Effector CD4-positive, alpha-beta T cell (primary cell): Measurements from ENCODE around the gene DUSP8.
"Not testable (repeated sequence)": the region's sequence is repeated elsewhere in the genome, so short reads cannot be mapped to it uniquely, and the experiment has no call there.

Experiments used
- DNase-seq: peaks from one replicate; pipeline ENCODE4 v3.0.0-alpha.2; 2020

DUSP8 gene

DNA sequence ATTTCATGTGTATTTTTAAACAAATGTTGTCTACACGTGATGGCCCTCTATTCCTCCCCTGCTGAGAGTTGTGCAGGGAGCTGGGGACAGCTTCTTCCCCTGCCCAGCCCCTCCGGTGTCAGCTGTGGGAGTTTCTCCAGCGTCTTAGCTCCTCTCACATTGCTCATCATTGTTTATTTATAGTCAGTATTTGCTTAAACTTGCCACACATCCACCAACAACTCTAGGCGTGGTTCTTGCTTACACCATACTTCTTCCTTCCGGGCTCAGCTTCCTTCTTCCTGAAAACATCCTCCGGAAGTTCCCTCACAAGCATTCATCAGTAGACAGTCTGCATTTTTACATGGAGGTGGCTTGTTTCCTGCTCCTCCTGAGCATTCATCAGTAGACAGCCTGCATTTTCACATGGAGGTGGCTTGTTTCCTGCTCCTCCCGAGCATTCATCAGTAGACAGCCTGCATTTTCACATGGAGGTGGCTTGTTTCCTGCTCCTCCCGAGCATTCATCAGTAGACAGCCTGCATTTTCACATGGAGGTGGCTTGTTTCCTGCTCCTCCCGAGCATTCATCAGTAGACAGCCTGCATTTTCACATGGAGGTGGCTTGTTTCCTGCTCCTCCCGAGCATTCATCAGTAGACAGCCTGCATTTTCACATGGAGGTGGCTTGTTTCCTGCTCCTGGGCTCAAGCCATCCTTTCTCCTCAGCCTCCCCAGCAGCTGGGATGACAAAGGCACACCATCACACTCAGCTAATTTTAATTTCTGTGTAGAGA is 17.3 kb upstream of the DUSP8 start:
- not testable (repeated sequence) for DNase-seq

DNA sequence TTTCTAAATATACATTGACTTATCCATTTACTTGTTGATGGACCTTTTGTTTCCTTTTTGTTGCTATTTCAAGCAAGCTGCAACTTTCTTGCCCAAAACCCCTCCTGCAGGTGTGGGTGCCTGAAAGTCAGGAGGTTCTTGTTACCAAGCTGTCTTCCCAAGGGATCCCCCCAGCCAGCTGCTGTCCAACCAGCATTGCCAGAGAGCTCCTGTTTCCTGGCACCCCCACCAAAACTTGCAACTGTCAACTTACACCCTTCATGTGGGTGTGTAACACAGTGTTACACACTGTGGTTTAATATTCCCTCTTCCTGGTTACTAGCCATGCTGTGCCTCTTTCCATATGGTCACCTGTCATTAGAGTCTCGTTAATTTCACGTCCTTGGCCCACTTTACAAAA is 14.6 kb upstream of the DUSP8 start:
- DNase-seq: no peak

DNA sequence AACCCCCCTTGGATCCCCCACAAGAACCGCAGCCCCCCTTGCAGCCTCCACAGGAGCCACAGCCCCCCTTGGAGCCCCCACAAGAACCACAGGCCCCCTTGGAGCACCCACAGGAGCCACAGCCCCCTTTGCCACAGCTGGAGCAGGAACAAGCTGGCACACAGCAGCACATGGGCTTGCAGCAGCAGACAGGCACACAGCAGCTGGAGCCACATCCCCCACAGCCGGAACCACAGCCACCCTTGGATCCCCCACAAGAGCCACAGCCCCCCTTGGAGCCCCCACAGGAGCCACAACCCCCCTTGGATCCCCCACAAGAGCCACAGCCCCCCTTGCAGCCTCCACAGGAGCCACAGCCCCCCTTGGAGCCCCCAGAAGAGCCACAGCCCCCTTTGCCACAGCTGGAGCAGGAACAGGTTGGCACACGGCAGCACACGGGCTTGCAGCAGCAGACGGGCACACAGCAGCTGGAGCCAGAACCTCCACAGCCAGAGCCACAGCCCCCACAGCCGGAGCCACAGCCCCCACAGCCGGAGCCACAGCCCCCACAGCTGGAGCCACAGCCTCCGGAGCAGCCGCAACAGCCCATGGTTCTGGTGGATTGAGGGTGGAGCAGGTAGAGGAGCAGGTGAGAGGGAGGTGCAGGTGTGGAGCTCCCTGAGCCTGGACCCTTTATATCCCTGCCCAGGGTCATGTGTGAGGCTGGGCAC is 12.7 kb upstream of the DUSP8 start, which contains the start of gene KRTAP5-1:
Gene KRTAP5-1 (minus strand): TSS at position 623 of the 710 bp plus-strand sequence. CDS start 34 bp downstream, at position 589.
- not testable (repeated sequence) for DNase-seq

DNA sequence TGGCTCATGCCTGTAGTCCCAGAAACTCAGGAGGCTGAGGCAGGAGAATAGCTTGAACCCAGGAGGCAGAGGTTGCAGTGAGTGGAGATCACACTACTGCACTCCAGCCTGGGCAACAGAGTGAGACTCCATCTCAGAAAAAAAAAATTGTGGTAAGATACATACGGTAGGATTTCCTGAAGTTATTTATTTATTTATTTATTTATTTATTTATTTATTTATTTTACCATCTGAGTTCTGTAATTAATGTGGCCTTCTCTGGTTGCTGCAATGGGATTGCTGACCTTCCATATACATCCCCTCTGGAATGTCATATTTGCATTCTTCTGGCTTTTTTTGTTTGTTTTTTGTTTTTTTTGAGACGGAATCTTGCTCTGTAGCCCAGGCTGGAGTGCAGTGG is 10.8 kb upstream of the DUSP8 start:
- DNase-seq: not testable (repeated sequence)

DNA sequence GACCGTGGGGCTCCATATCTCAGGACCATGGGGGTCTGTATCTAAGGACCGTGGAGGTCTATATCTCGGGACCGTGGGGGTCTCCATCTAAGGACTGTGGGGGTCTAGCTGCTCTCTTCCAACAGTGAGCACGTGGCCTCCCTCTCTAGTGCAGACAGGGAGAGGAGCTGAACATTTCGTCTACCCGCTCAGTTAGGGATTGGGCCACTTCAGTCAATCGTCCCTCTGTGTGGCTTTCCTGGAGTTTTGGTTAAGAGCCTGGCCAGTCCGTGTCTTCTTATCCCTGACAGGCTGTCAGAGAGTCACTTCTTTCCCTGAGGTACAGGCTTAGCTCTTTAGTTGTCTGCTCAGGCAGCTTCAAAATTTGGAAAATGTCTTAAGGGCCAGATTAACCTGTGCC is 9.9 kb upstream of the DUSP8 start:
- no peak for DNase-seq

DNA sequence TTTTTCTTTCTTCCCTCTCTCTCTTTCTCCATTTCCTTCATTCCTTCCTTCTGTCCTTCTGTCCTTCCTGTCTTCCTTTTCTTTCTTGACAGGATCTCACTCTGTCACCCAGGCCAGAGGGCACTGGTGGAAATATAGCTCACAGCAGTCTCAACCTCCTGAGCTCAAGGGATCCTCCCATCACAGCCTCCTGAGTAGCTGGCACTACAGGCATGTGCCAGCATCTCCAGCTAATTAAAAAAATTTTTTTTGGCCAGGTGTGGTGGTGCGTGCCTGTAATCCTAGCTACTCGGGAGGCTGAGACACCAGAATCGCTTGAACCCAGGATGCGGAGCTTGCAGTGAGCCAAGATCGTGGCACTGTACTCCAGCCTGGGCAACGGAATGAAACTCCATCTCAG is 4.8 kb upstream of the DUSP8 start:
- DNase-seq: no peak

DNA sequence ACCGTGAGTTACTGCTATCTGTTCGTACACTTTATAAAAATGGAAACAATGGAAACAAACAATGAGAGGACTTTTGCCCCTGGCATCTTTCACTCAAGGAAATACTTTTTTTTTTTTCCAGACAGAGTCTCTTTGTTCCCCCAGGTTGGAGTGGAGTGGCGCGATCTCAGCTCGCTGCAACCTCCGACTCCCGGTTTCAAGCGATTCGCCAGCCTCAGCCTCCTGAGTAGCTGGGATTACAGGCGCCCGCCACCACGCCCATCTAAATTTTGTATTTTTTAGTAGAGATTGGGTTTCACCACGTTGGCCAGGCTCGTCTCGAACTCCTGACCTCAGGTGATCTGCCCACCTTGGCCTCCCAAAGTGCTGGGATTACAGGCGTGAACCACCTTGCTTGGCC is 3.7 kb upstream of the DUSP8 start:
- not testable (repeated sequence) for DNase-seq

DNA sequence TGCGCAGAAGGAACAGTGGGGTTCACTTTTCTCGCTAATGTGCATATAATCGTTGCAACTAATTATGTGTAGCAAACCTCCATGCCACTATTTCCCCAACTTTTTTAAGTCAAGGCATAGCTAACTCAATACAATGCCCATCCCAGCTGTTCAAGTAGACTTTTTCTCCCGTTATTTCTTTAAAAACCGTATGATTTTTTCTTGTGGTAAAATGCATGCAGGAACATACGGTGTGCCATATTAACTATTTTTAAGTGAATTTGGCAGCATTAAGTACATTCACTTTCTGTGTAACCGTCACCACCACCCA is 2.8 kb upstream of the DUSP8 start:
- DNase-seq: no peak

DNA sequence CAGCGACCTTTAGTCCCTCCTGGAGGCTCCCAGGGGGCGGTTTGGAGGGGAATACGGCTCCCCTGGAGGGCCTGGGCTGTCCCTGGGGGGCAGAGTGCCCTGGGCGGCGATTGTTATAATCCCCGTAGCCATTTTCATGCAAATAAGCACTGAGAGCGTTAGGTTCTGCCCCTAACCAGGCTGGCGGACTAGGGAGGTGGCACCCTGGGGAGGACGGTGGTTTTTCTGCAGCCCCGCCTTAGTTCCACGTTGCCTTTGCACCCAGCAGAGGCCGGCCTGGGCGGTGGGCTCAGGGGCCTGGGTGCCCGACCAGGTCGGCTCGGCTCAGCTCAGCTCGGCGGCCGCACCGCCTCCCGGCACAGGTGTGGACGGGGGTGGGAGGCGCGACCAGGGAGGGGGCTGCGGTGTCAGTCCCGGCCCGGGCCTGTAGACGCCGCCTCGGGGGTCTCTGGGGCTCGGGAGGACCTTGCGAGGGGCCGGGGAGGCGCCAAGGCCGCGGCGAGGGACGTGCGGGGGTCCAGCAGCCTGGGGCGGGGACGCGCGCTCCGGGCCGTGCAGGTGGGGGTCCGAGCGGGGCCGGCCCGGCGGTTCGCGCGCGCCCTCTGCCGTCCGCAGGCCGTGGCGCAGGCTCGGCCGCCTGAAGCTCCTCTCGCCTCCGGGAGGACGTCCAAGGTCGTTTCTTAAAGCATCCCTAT is 2.3 kb upstream of the DUSP8 start:
- peak; percentile 52 for DNase-seq

DNA sequence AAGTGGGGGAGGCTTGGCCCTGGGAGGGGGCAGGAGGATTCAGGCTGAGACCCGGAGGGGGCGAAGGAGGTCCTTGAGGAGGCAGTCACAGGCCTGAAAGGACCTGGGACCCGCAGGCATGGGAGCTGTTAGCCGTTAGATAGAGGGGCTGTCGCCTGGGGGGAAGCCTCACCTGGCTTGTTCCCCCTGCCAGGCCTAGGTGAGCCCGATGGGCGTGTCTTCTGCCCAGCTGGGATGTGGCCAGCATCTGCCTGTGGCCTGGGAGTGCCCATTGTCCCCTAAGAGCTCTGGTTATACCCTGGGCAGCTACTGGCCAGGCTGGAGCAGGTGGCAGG is 1.8 kb upstream of the DUSP8 start:
- DNase-seq: no peak

DNA sequence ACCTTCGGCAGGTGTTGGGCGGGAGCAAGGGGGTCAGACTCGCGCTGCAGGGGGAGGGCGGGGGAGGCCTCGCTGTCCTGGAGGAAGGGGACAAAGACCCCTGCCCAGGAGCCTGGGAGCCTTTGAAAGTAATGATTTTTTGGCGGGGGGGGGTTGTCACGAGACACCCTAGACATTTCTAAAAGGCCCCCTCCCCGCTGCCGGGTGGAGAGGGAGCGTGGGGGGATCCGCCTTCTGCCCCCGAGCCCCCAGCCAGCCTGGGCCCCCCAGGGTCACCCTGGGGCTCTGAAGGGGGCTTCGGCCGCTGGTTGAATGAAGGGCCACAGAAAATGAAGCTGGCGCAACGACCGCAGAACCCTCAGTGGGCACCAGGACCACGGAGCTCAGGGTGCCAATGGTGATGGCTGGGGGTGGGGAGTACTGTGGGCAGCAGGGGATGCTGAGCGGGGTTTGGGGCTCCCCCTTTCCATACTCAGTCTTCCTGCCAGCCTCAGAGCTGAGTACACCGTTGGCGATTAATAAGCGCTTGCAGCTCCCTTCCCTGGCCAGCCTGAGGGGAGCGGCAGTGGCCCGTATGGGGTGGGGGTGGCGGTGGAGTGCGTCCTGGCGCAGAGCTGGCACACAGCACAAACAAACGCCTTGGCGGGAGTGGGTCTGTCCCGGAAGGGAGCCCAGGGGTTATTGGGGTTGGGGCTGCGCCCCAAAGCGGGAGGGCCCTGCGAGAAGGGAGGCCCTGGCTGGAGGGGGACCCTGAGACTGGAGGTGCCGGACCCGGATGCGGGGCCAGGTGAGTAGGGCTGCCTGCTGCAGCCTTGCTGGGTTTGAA is 1.2 kb upstream of the DUSP8 start:
- no peak for DNase-seq

DNA sequence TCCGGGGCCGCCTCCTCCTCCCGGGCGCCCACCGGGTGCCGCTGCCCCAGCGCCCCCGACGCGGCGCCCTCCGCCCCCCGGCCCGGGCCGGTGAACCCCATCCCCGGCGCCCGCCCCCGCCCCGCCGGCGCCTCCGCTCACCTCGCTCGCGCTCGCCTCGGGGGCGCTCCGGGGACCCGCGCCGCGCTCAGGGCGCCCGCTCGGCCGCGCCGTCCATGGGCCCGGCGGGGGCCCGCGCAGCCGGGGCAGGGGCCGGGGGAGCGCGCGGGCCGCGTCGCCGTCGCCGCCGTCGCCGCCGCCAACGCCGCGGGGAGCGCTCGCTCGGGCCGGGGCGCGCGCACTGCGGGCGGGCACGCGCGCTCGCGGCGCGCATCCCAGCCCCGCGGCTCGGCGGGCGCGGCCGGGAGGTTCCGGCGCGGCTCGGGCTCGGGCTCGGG is 293 bp downstream of the DUSP8 start:
- DNase-seq: no peak

DNA sequence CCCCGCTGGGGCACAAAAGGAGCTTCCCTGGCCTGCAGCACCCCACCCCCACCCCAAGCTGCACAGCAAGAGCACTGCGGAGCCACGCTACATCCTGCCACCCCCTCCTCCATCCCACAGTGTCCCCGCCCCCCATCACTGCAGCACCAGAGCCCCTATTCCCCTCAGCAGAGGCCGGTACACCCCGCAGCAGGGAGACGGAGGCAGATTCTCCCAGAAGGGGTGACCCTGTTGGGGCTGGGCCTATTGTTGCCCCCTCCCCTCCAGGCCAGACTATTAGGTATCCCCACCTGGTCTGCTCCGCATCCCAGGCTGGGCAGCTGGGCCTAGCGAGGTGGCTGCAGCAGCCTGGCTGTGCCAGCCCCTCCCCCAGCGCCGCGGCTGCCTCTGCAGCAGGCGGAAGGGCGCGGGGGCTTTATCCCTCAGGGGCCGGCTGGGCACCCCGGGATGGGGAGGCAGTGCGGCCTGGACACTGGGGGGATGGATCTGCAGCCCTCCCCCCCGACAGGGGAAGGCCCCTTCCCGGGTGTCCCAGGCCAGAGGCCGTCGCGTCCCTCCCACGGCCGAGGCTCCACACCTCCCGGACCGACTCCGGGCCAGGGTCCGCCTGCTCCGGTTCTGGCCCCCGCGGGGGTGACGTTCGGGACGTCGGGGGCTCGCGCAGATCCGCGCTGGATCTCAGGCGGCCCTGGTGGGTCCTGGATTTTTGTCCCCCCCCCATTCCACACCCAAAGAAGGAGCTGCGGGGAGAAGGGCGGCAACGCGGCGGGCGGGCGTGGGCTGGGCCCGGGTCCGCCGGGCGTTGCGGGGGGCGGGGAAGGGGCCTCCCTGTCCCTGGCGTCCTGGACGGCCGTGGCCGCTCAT is 943 bp downstream of the DUSP8 start:
- no peak for DNase-seq

DNA sequence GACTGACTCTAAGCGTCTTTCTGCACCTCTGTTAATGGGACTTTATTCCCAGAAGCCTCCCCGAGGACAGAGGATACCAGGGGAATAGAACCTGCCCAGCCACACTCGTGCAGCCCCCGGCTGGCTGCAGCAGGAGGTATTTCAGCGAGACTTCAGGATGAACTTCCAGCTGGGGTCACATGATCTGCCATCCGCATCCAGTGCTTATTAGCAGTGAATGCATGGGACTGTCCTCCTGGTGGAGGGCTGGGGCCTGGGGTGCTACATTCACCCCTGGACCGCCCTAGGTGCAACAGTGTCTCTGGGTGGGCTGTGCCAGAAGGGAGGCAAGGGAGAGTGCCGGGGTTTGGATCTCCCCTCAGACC is 1.6 kb downstream of the DUSP8 start:
- no peak for DNase-seq

DNA sequence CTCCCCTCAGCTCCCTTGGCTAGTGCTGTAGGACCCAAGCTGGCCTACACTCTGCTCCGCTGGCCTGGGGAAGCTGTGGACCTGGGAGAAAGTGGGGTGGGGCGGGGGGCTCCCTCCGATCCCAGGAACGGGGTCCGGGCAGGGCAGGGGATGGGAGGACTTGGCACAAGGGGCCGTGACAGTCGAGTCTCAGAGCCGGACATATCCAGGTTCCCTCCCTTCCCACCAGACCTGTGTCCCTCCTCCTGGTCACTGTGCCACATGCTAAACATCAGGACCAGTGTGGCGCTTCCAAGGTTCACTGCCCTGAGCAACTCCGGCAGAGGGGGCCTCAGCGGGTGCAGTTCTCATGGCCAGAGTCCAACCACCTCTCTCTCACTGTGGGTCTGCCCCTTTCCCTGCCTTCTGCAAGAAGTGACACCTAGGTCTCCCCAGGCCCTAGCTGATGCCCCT is 2.0 kb downstream of the DUSP8 start:
- DNase-seq: no peak

DNA sequence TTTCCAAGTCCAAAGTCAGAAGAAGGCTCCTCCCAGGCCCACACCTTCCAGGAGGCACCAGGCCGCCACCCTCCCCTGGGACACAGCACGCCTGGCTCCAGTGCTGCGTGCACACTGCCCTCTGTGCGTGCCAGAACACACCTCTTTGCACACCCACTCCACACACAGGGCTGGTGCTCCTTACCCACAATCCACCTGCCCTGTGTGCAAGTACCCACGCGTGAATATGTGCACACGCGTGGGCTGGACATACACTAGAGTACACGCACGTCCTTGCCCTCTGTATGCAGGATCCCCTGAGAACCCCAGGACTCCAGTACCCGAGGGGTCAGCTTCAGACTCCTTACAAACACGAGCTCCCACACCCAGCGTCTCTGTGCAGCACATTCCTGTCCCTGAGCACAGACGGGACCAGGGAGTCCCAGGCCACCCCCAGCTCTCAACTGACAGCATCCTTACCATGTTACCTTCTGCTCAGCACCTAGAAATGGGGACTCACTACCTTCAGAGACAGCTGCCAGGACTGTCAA is 2.8 kb downstream of the DUSP8 start:
- no peak for DNase-seq

DNA sequence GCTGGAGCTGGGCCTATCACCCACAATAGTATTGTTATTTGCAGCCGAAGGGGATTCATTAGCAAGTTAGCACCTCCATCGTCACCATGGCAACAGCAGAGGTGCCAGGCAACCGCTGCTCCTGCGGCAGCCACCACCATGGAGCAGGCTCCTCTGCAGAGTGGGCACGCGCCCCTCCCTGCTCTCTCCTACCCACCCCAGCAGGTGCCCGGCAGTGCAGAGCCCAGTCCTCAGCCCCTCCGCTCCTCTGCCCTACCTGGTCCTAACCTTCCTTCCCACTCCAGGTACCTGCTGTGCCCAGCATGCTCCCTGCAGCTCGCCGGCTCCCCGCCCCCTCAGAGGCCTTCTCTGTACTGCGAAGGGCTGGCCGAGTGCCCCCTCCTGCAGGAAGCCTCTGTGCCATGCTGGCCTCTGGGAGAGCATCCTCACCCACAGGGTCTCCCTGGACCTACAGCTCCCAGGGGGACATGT is 3.6 kb downstream of the DUSP8 start:
- peak; percentile 38 for DNase-seq

DNA sequence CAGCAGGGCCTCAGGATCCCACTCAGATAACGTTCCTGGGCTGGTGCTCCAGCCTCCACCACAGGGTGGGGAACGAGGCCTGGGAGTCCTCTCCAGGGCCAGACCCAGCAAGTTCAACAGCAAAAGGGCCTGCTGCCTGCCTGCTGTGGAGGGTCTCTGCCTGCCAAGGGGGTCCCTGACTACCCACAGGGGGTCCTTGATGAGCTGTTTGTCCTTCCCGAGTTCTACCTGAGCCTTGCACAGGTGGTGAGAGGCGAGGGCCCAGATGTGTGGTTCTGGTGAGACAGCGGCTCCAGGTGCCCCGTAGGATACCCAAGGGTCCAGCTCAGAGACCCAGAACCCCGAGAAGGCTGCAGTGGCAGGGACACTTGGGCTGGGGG is 4.4 kb downstream of the DUSP8 start:
- no peak for DNase-seq

DNA sequence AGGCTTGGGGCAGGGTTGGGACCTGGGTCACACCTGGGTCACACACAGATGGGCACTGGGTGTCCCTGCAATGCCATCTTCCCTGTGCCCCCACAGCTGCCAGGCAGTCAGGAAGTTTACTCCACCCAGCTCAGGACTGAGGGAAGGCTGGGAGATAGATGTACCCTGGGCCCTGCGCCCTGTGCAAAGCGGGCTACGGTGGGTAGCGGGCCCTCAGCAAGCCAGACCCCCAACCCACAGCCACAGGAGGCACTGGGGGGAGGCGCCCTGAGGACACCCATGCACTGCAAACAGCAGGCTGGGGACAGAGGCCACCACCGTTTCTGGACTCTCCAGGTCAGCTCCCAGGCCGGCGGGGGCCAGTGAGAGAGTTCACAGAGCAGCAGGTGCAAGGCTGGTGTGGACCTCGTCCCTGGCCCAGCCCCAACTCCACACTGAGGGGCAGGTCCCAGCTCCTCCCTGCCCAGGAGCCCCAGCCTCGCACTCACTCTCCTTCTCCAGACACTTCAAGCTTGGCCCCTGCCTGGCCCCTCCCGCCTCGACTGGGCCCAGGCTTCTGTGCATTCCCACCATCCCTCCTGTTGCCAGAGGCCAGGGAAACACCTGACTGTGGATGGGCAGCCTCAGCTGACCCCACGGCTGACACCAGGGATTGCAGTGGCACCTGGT is 4.9 kb downstream of the DUSP8 start:
- DNase-seq: no peak

DNA sequence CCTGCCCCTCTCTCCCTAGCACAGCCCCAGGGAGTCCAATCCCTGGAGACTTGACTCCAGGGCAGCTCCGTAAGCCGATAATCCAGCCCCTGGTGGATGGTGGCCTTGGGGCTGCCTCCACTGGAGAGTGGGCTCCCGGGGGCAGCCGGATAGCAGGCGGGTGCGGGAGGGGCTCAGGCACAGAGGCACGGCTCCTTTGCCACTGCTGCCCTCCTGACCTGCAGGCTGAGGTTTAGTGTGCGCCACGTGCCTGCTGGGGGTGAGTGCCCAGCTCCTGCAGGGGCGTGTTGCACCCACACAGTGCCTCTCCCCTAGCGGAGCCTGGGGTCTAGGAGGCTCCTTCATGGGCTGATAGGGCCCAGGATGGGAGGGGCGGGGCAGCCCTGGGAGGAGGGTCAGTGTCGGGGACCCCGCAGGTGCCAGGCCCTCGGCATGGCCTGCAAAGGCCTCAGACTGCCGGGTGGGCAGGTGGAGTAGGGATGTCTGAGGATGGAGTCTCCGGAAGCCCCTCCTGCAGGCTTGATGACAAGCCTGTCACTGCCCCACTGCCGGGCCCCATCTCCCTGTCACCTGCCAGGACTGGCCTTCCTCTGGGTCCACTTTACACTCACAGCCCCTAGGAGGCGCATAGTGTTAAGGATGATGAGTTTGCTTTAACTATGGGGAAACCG is 5.6 kb downstream of the DUSP8 start:
- DNase-seq: no peak

DNA sequence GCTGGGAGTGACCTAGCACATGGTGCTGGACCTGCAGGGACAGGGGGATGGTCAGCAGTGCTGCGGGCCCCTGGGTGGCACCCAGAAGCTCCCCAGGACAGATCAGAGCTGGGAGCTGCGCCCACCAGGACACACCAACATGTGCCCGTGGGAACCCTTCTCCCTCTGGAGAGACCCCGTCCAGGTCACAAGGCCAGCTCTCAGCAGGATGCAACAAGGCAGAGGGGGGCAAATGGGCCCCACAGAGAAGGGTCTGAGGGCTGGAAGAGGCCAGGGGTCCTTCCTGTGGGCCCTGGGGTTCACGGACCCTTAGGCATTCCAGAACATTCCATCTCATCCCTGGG is 6.2 kb downstream of the DUSP8 start:
- DNase-seq: no peak
